IMR-90 (cell line): ENCODE results near the gene NARF. TPM values are rescaled to one million over a fixed set of nuclear protein-coding genes. Genes with fewer than 3 reads are reported as not detected.

Source experiments
- ATAC-seq: fragments of 200-7000 bp; cut with Tn5 transposase; 2 replicates; pipeline ENCODE4 v1.9.1; 2020; ENCODE audit warnings: low read depth, mild to moderate bottlenecking, moderate library complexity
- BruUV-seq: library from RNA; stranded (reverse); fragments of 400-500 nt; replicated peaks from 2 replicates; lab custom pipeline; 2021; lab: Mats Ljungman, UMichigan
- CTCF ChIA-PET: fragments of 300-600 bp; formaldehyde crosslinking; extraction: SDS; loops from one replicate; lab custom pipeline; 2021; ENCODE audit warnings: antibody characterized with exemption; lab: Yijun Ruan, JAX
- POLR2A ChIA-PET: fragments of 300-600 bp; sonication (Branson Sonifier 250); formaldehyde crosslinking; loops from one replicate; lab custom pipeline; 2022; ENCODE audit warnings: antibody characterized with exemption; ENCODE audit not compliant: unreplicated experiment; lab: Charles Lee
- DNase-seq: peaks from one replicate; pipeline ENCODE4 v3.0.0; 2013
- H2AFZ ChIP-seq: replicated peaks from 2 replicates; pipeline ENCODE3; 2013; ENCODE audit warnings: low read length, mild to moderate bottlenecking; ENCODE audit not compliant: poor library complexity
- H2AK5ac ChIP-seq: 2 replicates; pipeline ENCODE4 v1.6.1; 2013; ENCODE audit warnings: low read depth, low read length, inconsistent platforms
- H2AK9ac ChIP-seq: replicated peaks from 2 replicates; pipeline ENCODE3; 2013; ENCODE audit warnings: mild to moderate bottlenecking, low read depth, low read length, moderate library complexity; ENCODE audit not compliant: poor library complexity
- H2BK120ac ChIP-seq: 2 replicates; pipeline ENCODE4 v1.6.1; 2013; ENCODE audit warnings: low read depth, low read length, inconsistent platforms
- H2BK15ac ChIP-seq: 3 replicates; pipeline ENCODE4 v1.6.1; 2013; ENCODE audit warnings: low read depth, low read length, inconsistent platforms
- H2BK20ac ChIP-seq: 2 replicates; pipeline ENCODE4 v1.6.1; 2013; ENCODE audit warnings: low read depth, mild to moderate bottlenecking, inconsistent platforms, low read length, moderate library complexity
- H2BK5ac ChIP-seq: 2 replicates; pipeline ENCODE4 v1.6.1; 2013; ENCODE audit warnings: mild to moderate bottlenecking, low read depth, low read length, inconsistent platforms; ENCODE audit not compliant: poor library complexity, severe bottlenecking
- H3K14ac ChIP-seq: replicated peaks from 2 replicates; pipeline ENCODE4 v1.6.1; 2013; ENCODE audit warnings: low read depth, low read length, inconsistent platforms
- H3K18ac ChIP-seq: 2 replicates; pipeline ENCODE4 v1.6.1; 2013; ENCODE audit warnings: low read depth, low read length, control low read depth
- H3K23ac ChIP-seq: 2 replicates; pipeline ENCODE4 v1.6.1; 2013; ENCODE audit warnings: low read depth, low read length, inconsistent platforms
- H3K27ac ChIP-seq: 2 replicates; pipeline ENCODE4 v1.5.1; 2013; ENCODE audit warnings: mild to moderate bottlenecking, control low read depth, low read length; ENCODE audit not compliant: insufficient read depth
- H3K27me3 ChIP-seq: 2 replicates; pipeline ENCODE4 v1.6.1; 2013; ENCODE audit warnings: low read length; ENCODE audit not compliant: control insufficient read depth, insufficient read depth
- H3K36me3 ChIP-seq: 2 replicates; pipeline ENCODE4 v1.6.1; 2013; ENCODE audit warnings: low read length, mixed read lengths; ENCODE audit not compliant: control insufficient read depth, insufficient read depth
- H3K4ac ChIP-seq: 2 replicates; pipeline ENCODE4 v1.6.1; 2013; ENCODE audit warnings: low read depth, low read length, inconsistent platforms
- H3K4me1 ChIP-seq: 2 replicates; pipeline ENCODE4 v1.6.1; 2013; ENCODE audit warnings: low read length, mixed read lengths; ENCODE audit not compliant: control insufficient read depth, insufficient read depth
- H3K4me2 ChIP-seq: 2 replicates; pipeline ENCODE4 v1.6.1; 2013; ENCODE audit warnings: low read depth, mild to moderate bottlenecking, control low read depth, low read length, moderate library complexity
- H3K4me3 ChIP-seq: 2 replicates; pipeline ENCODE4 v1.5.1; 2013; ENCODE audit warnings: low read depth, mild to moderate bottlenecking, control low read depth, low read length, moderate library complexity; ENCODE audit not compliant: insufficient read depth
- H3K56ac ChIP-seq: 2 replicates; pipeline ENCODE4 v1.6.1; 2013; ENCODE audit warnings: low read length, inconsistent platforms; ENCODE audit not compliant: insufficient read depth; ENCODE audit errors: extremely low read depth
- H3K79me1 ChIP-seq, 2 experiments: 2 replicates each; pipeline ENCODE4 v1.6.1; 2013; ENCODE audit warnings: low read length in 2 of 2, inconsistent platforms in 1 of 2, low read depth in 1 of 2
- H3K9ac ChIP-seq: 2 replicates; pipeline ENCODE4 v1.6.1; 2013; ENCODE audit warnings: low read depth, low read length, control low read depth
- H3K9me1 ChIP-seq: 2 replicates; pipeline ENCODE4 v1.6.1; 2013; ENCODE audit warnings: low read length, inconsistent platforms; ENCODE audit not compliant: insufficient read depth
- H3K9me3 ChIP-seq: 2 replicates; pipeline ENCODE4 v1.6.1; 2013; ENCODE audit warnings: low read length; ENCODE audit not compliant: control insufficient read depth, insufficient read depth
- H4K20me1 ChIP-seq: 2 replicates; pipeline ENCODE4 v1.6.1; 2013; ENCODE audit warnings: low read length, inconsistent platforms; ENCODE audit not compliant: insufficient read depth
- H4K5ac ChIP-seq: 2 replicates; pipeline ENCODE4 v1.6.1; 2013; ENCODE audit warnings: mild to moderate bottlenecking, low read depth, low read length, control low read depth
- H4K8ac ChIP-seq, 2 experiments: 2 replicates each; pipeline ENCODE4 v1.6.1; 2013; ENCODE audit warnings: low read depth in 2 of 2, low read length in 2 of 2, control low read depth in 1 of 2, inconsistent platforms in 1 of 2
- H4K91ac ChIP-seq: 2 replicates; pipeline ENCODE4 v1.6.1; 2013; ENCODE audit warnings: low read depth, low read length, inconsistent platforms; ENCODE audit not compliant: insufficient read depth
- BHLHE40 ChIP-seq: fragments of 150-350 bp; IDR thresholded peaks from 2 replicates; pipeline ENCODE4 v1.6.1; 2016; ENCODE audit warnings: mild to moderate bottlenecking, low read depth, low read length
- CEBPB ChIP-seq: IDR thresholded peaks from 2 replicates; pipeline ENCODE4 v1.6.1; 2012; ENCODE audit warnings: low read depth, low read length, improper control_type of control experiment
- CHD1 ChIP-seq: IDR thresholded peaks from 2 replicates; pipeline ENCODE4 v1.6.1; 2012; ENCODE audit warnings: low read depth, low read length, improper control_type of control experiment
- FOS ChIP-seq: fragments of 150-350 bp; IDR thresholded peaks from 2 replicates; pipeline ENCODE4 v1.6.1; 2016; ENCODE audit warnings: low read depth, low read length
- MAZ ChIP-seq: IDR thresholded peaks from 2 replicates; pipeline ENCODE4 v1.6.1; 2012; ENCODE audit warnings: low read depth, mild to moderate bottlenecking, low read length, improper control_type of control experiment, moderate library complexity, borderline replicate concordance
- MXI1 ChIP-seq: IDR thresholded peaks from 2 replicates; pipeline ENCODE4 v1.6.1; 2012; ENCODE audit warnings: low read depth, mild to moderate bottlenecking, low read length, moderate library complexity, borderline replicate concordance
- NFE2L2 ChIP-seq: fragments of 150-350 bp; IDR thresholded peaks from 2 replicates; pipeline ENCODE4 v1.6.1; 2016; ENCODE audit warnings: low read depth, mild to moderate bottlenecking, low read length
- POLR2A ChIP-seq: IDR thresholded peaks from 2 replicates; pipeline ENCODE4 v1.6.1; 2012; ENCODE audit warnings: mild to moderate bottlenecking, low read depth, low read length
- RAD21 ChIP-seq: IDR thresholded peaks from 2 replicates; pipeline ENCODE4 v1.6.1; 2012; ENCODE audit warnings: low read length, improper control_type of control experiment
- RCOR1 ChIP-seq: IDR thresholded peaks from 2 replicates; pipeline ENCODE4 v1.6.1; 2012; ENCODE audit warnings: mild to moderate bottlenecking, low read length, improper control_type of control experiment; ENCODE audit not compliant: insufficient replicate concordance
- SMC3 ChIP-seq: fragments of 150-350 bp; IDR thresholded peaks from 2 replicates; pipeline ENCODE4 v1.6.1; 2016; ENCODE audit warnings: low read depth, mild to moderate bottlenecking, antibody characterized with exemption, low read length, moderate library complexity
- WGBS, 2 experiments: methylation state at CpG; one replicate each; pipeline versions ENCODE4 v1.1.5 to v1.1.7; 2013; ENCODE audit warnings: missing lambda C conversion rate in 2 of 2; ENCODE audit not compliant: insufficient read length in 1 of 2; ENCODE audit errors: extremely low coverage in 2 of 2; 5-methylcytosine and 5-hydroxymethylcytosine counted together
- dilution Hi-C: fragments of 300-500 bp; cut with HindIII; formaldehyde crosslinking; loops from one replicate; pipeline ENCODE4 v1.14.3; 2018; ENCODE audit warnings: low sequenced_read_pairs; ENCODE audit not compliant: unreplicated experiment
- in situ Hi-C: fragments of 300-500 bp; cut with MboI; formaldehyde crosslinking; loops from 3 replicates; pipeline ENCODE4 v1.14.3; 2019; ENCODE audit warnings: low sequenced_read_pairs, inconsistent platforms, mixed read lengths
- intact Hi-C: fragments of 100-400 bp; cut with micrococcal nuclease; formaldehyde crosslinking; loops from 2 replicates; pipeline ENCODE4 v1.10.0; 2022
- polyA plus RNA-seq, 3 experiments: library from polyadenylated mRNA; depleted of rRNA; stranded (reverse); fragments of >200 nt; gene quantifications; 2 replicates each; pipeline ENCODE4 v1.2.3, GENCODE V29; 2012; ENCODE audit warnings: low replicate concordance in 1 of 3
- total RNA-seq: library from RNA; depleted of rRNA; stranded (reverse); fragments of >200 nt; gene quantifications from 2 replicates; pipeline ENCODE4 v1.2.3, GENCODE V29; 2012
- TF ChIP-seq, protein P1 (sequence below): fragments of 150-350 bp; IDR thresholded peaks from 2 replicates; pipeline ENCODE4 v1.6.1; 2017; ENCODE audit warnings: mild to moderate bottlenecking, antibody characterized with exemption, low read length, low read depth
- TF ChIP-seq, protein P2 (sequence below): conservative IDR thresholded peaks from 2 replicates; pipeline ENCODE4 v1.5.1; 2012; ENCODE audit warnings: mild to moderate bottlenecking, low read depth, low read length, improper control_type of control experiment
- TF ChIP-seq, protein P3 (sequence below): fragments of 150-350 bp; IDR thresholded peaks from 2 replicates; pipeline ENCODE4 v1.6.1; 2016; ENCODE audit warnings: low read depth, mild to moderate bottlenecking, low read length, moderate library complexity, borderline replicate concordance

NARF gene
- total and polyA plus RNA-seq, 2 of the 4 experiments (the other 2 are of a cell fraction) = 83.7 to 94.8 TPM

DNA sequence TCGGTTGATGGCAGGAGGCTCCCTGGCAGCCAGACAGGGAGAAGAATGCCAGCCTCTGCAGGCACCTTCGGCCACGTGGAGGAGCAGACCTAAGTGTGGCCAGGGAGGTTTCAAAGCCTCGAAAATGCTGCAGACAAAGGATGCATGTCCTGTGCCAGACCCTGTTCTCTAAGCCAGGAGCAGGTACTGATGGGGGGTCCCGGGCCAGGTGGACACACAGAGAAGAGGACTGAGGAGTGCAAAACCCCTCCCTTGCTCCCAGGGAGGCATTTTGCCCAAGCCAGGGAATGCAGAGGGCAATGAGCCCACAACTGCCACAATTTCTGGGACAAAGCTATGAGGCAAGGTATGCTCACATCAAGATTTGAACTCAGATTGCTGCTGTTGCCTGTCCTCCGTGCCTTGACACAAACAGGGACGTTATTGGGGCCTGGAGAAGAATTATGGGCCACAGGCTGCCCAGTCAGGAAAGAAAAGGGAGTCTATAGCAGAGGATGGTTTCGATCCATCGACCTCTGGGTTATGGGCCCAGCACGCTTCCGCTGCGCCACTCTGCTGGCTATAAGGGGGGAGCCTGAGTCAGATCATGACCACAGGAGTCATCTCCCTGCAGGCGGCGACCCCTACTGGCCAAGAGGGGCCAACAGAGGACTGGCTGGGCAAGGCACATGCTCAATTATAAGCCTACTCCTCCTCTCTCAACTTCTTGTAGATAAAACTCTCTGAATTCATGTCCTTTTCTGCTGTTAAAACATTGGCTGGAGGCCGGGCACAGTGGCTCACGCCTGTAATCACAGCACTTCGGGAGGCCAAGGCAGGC lies 35.9 kb downstream of the NARF start:
- no TSS peak for BruUV-seq
- dilution Hi-C loops = no loop called here
- no peak overlapping the region for H2BK5ac ChIP-seq
- H3K9me1 ChIP-seq = peaks cover 8% of the 10 kb centered on the region
- H4K8ac ChIP-seq = no peak overlapping the region
- peak overlapping the region; percentile 39 for H2AFZ ChIP-seq
- H2AK9ac ChIP-seq = peak overlapping the region; percentile 16
- POLR2A ChIA-PET = no interaction called here
- in situ Hi-C loops = no loop called here
- no peak overlapping the region for H4K91ac ChIP-seq
- H3K4me2 ChIP-seq = no peak overlapping the region
- H3K9me3 ChIP-seq = no peaks in the 10 kb centered on the region
- DNase-seq = peak; percentile 97
- H3K23ac ChIP-seq = no peak overlapping the region
- no peak overlapping the region for H2BK15ac ChIP-seq
- no peak overlapping the region for H3K27ac ChIP-seq
- peaks cover 0 to 5% of the 10 kb centered on the region in 2 experiments; a peak in 1 of 4 replicates for H3K79me1 ChIP-seq
- H4K20me1 ChIP-seq = peaks cover 12% of the 10 kb centered on the region; the same call in 1 of the 2 replicates
- H3K14ac ChIP-seq = no peak overlapping the region
- H3K18ac ChIP-seq = no peak overlapping the region
- WGBS, 2 experiments = 0% methylated on average over 1 of the region's 17 CpGs; no CpG with 5 or more reads in 1 of the 2 experiments
- intact Hi-C loops = loop anchor here (1.0 to 5.0 kb wide), 3 partner anchors 38 to 143 kb away; no protein-coding TSS in a partner anchor
- no peak overlapping the region for H3K9ac ChIP-seq
- peaks cover 11% of the 10 kb centered on the region for H3K4me1 ChIP-seq
- no peak overlapping the region for H4K5ac ChIP-seq
- H2BK20ac ChIP-seq = no peak overlapping the region
- CTCF ChIA-PET = interaction anchor here (0.7 to 0.9 kb wide), 2 partner anchors 49 to 535 kb away, joined by 6 read pairs; no protein-coding TSS in a partner anchor
- no peak overlapping the region for H2AK5ac ChIP-seq
- no peak overlapping the region for H3K56ac ChIP-seq
- no peak overlapping the region for H3K4ac ChIP-seq
- H3K36me3 ChIP-seq = no peaks in the 10 kb centered on the region; the same call in 1 of the 2 replicates
- peak; percentile 84 for ATAC-seq
- no peak overlapping the region for H2BK120ac ChIP-seq
- H3K4me3 ChIP-seq = no peak overlapping the region
- H3K27me3 ChIP-seq = no peaks in the 10 kb centered on the region
- TF ChIP-seq MXI1 (peak; percentile 14; the same call in 1 of the 2 replicates), RCOR1 (no peak), CEBPB (peak; percentile 85), RAD21 (no peak; the same call in 1 of the 2 replicates), SMC3 (peak; percentile 37), CHD1 (no peak), BHLHE40 (peak; percentile 60), POLR2A (no peak), MAZ (peak; percentile 38; the same call in 1 of the 2 replicates), FOS (peak; percentile 94), NFE2L2 (no peak)
- TF ChIP-seq, protein P1, sequence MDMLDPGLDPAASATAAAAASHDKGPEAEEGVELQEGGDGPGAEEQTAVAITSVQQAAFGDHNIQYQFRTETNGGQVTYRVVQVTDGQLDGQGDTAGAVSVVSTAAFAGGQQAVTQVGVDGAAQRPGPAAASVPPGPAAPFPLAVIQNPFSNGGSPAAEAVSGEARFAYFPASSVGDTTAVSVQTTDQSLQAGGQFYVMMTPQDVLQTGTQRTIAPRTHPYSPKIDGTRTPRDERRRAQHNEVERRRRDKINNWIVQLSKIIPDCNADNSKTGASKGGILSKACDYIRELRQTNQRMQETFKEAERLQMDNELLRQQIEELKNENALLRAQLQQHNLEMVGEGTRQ = peak; percentile 63
- TF ChIP-seq, protein P2, sequence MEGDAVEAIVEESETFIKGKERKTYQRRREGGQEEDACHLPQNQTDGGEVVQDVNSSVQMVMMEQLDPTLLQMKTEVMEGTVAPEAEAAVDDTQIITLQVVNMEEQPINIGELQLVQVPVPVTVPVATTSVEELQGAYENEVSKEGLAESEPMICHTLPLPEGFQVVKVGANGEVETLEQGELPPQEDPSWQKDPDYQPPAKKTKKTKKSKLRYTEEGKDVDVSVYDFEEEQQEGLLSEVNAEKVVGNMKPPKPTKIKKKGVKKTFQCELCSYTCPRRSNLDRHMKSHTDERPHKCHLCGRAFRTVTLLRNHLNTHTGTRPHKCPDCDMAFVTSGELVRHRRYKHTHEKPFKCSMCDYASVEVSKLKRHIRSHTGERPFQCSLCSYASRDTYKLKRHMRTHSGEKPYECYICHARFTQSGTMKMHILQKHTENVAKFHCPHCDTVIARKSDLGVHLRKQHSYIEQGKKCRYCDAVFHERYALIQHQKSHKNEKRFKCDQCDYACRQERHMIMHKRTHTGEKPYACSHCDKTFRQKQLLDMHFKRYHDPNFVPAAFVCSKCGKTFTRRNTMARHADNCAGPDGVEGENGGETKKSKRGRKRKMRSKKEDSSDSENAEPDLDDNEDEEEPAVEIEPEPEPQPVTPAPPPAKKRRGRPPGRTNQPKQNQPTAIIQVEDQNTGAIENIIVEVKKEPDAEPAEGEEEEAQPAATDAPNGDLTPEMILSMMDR = peak; percentile 97
- TF ChIP-seq, protein P3, sequence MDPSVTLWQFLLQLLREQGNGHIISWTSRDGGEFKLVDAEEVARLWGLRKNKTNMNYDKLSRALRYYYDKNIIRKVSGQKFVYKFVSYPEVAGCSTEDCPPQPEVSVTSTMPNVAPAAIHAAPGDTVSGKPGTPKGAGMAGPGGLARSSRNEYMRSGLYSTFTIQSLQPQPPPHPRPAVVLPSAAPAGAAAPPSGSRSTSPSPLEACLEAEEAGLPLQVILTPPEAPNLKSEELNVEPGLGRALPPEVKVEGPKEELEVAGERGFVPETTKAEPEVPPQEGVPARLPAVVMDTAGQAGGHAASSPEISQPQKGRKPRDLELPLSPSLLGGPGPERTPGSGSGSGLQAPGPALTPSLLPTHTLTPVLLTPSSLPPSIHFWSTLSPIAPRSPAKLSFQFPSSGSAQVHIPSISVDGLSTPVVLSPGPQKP = no peak
